NCI-H1105 (cell line): Measurements from ENCODE around the gene DYNC1LI1.

ENCODE experiments used
- DNase-seq: peaks from one replicate; lab custom pipeline; 2025; lab: John Stamatoyannopoulos, UW

Gene DYNC1LI1

GRCh38 chr3:32570421-32571191 lies at the start of gene DYNC1LI1:
Gene DYNC1LI1, minus strand, starts transcription at chr3:32570858. Its CDS starts 88 bp downstream, at chr3:32570770.
- peak; percentile 80 for DNase-seq

- no peak for DNase-seq
Observed at GRCh38 chr3:32619395-32619794, 48.7 kb upstream of the DYNC1LI1 start.

GRCh38 chr3:32616267-32616962 lies 45.8 kb upstream of the DYNC1LI1 start:
- no peak for DNase-seq

- no peak for DNase-seq
Observed at GRCh38 chr3:32614956-32615355, 44.3 kb upstream of the DYNC1LI1 start.

GRCh38 chr3:32613183-32613582 lies 42.5 kb upstream of the DYNC1LI1 start:
- no peak for DNase-seq

- DNase-seq, result no peak
Observed at GRCh38 chr3:32612547-32612946, 41.9 kb upstream of the DYNC1LI1 start.

GRCh38 chr3:32607522-32607921 lies 36.9 kb upstream of the DYNC1LI1 start:
- no peak for DNase-seq

- DNase-seq, result no peak
Observed at GRCh38 chr3:32606960-32607359, 36.3 kb upstream of the DYNC1LI1 start.

- no peak for DNase-seq
Observed at GRCh38 chr3:32606277-32606676, 35.6 kb upstream of the DYNC1LI1 start.

GRCh38 chr3:32603064-32603463 lies 32.4 kb upstream of the DYNC1LI1 start:
- DNase-seq, result no peak

- no peak for DNase-seq
Observed at GRCh38 chr3:32602206-32602605, 31.5 kb upstream of the DYNC1LI1 start.

GRCh38 chr3:32601722-32602121 lies 31.1 kb upstream of the DYNC1LI1 start:
- no peak for DNase-seq

- no peak for DNase-seq
Observed at GRCh38 chr3:32597656-32598055, 27.0 kb upstream of the DYNC1LI1 start.

GRCh38 chr3:32596909-32597369 lies 26.3 kb upstream of the DYNC1LI1 start:
- no peak for DNase-seq

GRCh38 chr3:32596282-32596908 lies 25.7 kb upstream of the DYNC1LI1 start:
- no peak for DNase-seq

- no peak for DNase-seq
Observed at GRCh38 chr3:32595323-32595722, 24.7 kb upstream of the DYNC1LI1 start.

- no peak for DNase-seq
Observed at GRCh38 chr3:32593903-32594525, 23.4 kb upstream of the DYNC1LI1 start.

- DNase-seq, result no peak
Observed at GRCh38 chr3:32592696-32593353, 22.2 kb upstream of the DYNC1LI1 start.

GRCh38 chr3:32592011-32592410 lies 21.4 kb upstream of the DYNC1LI1 start:
- DNase-seq, result no peak

- DNase-seq, result no peak
Observed at GRCh38 chr3:32591186-32591585, 20.5 kb upstream of the DYNC1LI1 start.

- DNase-seq, result no peak
Observed at GRCh38 chr3:32586356-32586755, 15.7 kb upstream of the DYNC1LI1 start.

- DNase-seq, result no peak
Observed at GRCh38 chr3:32584660-32585059, 14.0 kb upstream of the DYNC1LI1 start.
